Peyer's patch (tissue), 4 donors: ENCODE measurements around the gene LRRN1.

Source experiments
- CTCF ChIP-seq, 6 experiments: fragments of 450-650 bp in 4 of 6; fragments of 200-600 bp in 2 of 6; sonication (generic) in 1 of 6; IDR thresholded peaks; one replicate each; pipeline ENCODE4 v1.5.1; 2017 to 2019; ENCODE audit warnings: antibody characterized with exemption in 6 of 6, mild to moderate bottlenecking in 3 of 6, moderate library complexity in 1 of 6
- POLR2A ChIP-seq, 2 donors: fragments of 450-650 bp; IDR thresholded peaks; one replicate each; pipeline ENCODE4 v1.5.1; 2017; ENCODE audit warnings: antibody characterized with exemption in 2 of 2, mild to moderate bottlenecking in 2 of 2, moderate library complexity in 2 of 2

DNA sequence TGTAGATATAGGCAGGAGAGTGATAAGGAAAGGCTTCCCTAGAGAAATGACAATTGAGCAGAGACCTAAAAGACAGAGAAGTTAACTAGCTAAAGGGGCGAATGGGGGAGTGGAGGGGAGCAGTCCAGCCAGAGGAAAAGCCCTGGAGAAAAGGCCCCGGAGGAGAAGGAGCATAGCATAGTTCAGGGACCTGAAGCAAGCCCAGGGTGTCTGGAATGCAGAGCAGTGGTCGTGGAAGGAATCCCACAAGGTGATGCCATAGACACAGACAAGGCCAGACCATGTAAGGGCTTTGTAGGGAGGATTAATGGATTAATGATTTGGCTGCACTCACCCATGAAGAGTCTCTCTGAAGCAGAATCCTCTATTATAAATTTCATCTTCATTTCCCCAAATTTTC lies 45.8 kb upstream of the LRRN1 start:
- TF ChIP-seq CTCF (IDR thresholded peaks at IDR 0.05) (no peak), POLR2A (IDR thresholded peaks at IDR 0.05) (no peak)
